ENCODE results near the gene HSPA1B.
"Not testable (repeated sequence)": the region's sequence is repeated elsewhere in the genome, so short reads cannot be mapped to it uniquely, and the experiment has no call there.

HSPA1B gene

DNA sequence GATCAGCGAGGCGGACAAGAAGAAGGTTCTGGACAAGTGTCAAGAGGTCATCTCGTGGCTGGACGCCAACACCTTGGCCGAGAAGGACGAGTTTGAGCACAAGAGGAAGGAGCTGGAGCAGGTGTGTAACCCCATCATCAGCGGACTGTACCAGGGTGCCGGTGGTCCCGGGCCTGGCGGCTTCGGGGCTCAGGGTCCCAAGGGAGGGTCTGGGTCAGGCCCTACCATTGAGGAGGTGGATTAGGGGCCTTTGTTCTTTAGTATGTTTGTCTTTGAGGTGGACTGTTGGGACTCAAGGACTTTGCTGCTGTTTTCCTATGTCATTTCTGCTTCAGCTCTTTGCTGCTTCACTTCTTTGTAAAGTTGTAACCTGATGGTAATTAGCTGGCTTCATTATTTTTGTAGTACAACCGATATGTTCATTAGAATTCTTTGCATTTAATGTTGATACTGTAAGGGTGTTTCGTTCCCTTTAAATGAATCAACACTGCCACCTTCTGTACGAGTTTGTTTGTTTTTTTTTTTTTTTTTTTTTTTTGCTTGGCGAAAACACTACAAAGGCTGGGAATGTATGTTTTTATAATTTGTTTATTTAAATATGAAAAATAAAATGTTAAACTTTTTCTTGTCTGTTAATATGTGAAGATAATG lies 2.2 kb downstream of the HSPA1B start:
- peak; percentile 14 to 53 for DNase-seq

DNA sequence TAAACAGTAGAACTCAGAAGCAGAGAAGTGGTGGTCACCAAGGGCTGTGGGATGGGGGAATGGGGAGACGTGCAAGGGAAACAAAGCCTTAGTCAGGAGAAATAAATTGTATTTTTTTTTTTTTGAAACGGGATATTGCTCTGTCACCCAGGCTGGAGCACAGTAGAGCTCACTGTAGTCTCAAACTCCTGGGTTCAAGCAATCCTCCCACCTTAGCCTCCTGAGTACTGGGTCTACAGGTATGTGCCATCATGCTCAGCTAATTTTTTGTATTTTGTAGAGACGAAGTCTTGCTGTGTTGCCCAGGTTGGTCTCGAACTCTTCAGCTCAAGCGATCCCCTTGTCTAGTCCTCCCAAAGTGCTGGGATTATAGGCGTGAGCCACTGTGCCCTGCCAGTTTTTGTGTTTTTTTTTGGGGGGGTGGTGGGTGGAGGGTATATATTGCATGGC lies 3.4 kb downstream of the HSPA1B start:
- no peak for DNase-seq

DNA sequence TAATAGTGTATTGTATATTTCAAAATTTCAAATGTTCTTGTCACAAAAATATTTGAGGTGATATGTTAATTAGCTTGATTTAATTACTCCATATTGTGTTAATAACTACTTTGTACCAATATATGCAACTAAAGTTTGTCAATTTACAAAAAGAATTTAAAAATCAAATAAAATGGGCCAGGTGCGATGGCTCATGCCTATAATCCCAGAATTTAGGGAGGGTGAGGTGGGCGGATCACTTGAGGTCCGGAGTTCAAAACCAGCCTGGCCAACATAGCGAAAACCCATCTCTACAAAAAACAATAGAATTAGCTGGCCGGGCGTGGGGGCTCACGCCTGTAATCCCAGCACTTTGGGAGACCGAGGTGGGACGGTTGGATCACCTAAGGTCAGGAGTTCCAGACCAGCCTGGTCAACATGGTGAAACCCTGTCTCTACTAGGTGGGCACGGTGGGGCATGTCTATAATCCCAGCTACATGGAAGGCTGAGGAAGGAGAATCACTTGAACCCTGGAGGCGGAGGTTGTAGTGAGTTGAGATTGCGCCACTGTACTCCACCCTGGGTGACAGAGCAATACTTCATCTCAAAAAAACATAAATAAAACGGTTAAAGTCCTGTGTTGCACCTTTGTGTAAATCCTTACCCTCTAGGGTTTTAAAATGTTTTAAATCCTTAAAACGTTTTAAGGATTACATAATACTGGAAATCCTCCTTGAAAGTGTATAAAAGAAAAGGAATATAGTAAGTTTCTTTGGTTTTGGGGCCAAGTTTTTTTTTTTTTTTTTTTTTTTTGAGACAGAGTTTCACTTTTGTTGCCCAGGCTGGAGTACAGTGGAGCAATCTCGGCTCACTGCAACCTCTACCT lies 4.0 kb downstream of the HSPA1B start:
- DNase-seq, result no peak

DNA sequence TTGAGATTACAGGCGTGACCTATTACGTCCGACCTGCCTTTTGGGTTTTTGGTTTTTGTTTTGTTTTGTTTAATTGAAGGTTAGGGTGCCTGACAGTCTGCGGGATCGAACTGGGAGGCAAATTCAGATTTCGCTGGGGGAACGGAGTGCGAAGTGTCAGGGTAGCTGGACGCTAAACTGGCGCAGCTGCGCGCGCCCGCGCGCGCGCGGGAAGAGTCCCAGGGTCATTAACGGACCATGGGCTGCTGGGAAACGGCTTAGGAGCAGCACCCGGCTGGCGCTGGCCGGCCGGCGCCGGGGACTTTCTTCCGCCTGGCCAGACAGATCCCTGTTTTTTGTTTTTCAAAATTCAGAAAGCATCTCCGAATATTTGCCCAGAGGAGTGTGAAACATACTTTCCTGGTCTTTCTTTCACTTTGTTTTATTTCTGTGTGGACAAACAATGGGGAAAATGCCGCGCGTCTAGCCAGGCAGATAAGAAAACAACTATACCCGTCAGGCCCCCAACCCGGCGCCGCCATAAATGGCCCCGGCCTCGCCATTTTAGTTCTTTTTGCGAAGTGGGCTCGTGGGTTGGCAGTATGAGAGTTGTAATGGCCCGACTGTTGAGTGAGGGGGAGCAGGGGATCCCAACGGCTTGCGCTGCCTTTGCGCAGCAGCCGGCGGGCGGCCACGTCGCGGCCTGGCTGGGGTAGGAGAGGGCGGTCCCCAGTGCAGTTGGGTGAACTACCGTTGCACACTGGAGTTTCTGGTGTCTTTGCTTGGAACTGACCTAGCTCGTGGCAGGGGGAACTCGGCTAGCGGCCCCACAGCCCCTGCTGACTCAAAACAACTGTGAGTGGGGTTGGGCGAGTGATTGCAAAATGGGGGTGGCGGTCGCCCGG lies 7.1 kb downstream of the HSPA1B start:
- peak; percentile 85 to 90 for DNase-seq

DNA sequence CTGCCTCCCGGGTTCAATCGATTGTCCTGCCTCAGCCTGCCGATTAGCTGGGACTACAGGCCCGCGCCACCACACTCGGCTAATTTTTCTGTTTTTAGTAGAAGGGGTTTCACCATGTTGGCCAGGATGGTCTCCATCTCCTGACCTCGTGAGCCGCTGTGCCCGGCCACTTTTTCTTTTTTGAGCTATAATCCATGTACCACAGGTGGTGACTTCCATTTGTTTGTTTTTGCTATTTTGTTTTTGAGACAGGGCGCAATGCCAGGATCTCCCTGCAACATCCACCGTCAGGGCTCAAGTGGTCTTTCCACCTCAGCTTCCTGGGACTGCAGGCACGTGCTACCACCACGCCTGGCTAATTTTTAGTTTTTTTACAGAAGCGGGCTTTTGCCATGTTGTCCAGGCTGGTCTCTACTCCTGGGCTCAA lies 8.5 kb downstream of the HSPA1B start:
- no peak for DNase-seq

DNA sequence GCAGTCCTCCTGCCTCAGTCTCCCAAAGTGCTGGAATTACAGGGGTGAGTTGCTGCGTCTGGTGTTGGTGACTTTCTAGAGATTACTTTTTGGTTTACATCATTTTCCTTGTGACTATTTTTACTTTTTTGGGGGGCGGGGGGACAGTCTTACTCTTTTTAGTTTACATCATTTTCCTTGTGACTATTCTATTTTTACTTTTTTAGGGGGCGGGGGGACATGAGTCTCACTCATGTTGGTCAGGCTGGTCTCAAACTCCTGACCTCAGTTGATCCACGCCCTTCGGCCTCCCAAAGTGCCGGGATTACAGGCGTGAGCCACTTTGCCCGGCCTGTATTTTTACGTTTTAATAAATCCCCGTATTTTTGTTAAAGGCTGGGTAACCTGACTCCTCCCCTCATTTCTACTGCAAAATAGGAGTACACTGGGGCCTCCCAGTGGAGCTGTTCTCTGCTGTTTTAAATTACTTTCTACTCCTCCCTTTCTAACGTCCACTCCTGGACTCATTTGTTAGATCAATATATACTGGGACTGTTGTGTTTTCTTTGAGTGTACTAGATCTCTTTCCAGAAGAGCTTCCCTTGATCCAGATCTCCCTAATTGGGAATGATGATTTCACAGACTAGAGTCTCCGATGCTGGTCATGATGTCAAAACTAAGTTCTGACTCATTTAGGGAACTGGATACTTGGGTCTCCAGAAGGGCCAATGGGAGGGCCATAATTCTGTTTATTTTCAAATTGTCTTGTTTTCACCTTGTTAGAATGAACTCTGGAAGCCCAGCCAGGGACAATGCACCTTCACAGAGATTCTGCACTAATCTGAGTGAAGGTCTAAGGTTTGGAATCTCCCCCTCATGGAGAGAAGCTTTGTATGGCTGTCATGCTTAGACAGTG lies 9.2 kb downstream of the HSPA1B start:
- DNase-seq, result no peak

DNA sequence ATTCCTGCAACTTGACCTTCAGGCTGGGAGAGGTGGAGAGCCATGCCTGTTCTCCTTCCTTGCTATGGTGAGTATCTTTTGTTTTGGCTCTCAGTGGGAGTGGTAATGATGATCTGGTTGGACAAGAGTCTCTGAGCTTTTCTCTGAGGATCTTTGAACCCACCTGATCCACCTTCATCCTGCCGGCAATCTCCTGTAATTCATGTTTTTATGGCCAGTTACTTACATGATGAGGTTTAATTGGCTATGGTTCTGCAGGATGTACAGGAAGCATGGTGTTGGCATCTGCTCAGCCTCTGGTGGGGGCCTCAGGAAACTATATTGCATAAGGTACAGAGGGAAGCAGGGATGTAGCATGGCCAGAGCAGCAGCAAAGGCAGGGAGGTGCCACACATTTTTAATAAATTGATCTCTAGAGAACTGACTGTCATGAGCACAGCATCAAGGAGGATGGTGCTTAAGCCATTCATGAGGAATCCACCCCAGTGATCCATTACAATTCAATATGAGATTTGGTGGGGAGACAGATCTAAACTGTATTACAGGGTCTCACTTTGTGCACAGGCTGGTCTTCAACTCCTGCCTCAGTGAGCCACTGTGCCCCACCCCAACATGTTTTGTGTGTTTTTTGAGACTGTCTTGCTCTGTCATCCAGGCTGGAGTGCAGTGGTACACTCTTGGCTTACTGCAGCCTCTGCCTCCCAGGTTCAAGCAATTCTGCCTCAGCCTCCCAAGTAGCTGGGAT lies 10.0 kb downstream of the HSPA1B start:
- DNase-seq, result no peak

DNA sequence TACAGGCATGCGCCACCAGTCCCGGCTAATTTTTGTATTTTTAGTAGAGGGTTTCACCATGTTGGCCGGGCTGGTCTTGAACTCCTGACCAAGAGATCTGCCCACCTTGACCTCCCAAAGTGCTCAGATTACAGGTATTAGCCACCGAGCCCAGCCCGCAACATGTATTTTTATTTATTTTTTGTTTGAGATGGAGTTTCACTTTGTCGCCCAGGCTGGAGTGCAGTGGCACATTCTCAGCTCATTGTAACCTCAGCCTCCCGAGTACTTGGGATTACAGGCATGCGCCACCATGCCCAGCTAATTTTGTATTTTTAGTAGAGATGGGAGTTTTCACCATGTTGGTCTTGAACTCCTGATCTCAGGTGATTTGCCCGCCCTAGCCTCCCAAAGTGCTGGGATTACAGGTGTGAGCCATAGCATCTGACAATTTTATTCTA lies 10.6 kb downstream of the HSPA1B start:
- not testable (repeated sequence) for DNase-seq

DNA sequence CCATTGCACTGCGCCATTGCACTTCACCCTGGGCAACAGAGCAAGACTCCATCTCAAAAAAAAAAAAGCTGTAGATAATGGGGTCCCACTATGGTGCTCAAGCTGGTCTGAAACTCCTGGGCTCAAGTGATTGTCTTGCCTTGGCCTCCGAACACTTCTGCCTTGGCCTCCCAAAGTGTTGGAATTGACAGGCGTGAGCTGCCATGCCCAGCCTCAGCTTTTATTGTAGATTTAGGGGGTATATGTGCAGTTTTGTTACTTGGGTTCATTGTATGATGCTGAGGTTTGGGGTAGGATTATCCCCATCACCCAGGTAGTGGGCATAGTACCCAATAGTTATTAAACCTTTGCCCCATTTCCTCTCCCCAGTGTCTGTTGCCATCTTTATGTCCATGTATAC lies 11.4 kb downstream of the HSPA1B start:
- no peak for DNase-seq

DNA sequence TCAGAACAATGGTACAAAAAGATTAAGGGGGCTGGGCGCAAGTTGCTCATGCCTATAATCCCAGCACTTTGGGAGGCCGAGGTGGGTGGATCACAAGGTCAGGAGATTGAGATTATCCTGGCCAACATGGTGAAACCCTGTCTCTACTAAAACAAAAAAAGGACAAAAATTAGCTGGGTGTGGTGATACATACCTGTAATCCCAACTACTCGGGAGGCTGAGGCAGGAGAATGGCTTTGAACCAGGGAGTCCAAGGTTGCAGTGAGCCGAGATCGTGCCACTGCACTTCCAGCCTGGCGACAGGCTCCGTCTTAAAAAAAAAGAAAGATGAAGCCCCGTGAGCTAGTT lies 12.2 kb downstream of the HSPA1B start:
- DNase-seq, result not testable (repeated sequence)

DNA sequence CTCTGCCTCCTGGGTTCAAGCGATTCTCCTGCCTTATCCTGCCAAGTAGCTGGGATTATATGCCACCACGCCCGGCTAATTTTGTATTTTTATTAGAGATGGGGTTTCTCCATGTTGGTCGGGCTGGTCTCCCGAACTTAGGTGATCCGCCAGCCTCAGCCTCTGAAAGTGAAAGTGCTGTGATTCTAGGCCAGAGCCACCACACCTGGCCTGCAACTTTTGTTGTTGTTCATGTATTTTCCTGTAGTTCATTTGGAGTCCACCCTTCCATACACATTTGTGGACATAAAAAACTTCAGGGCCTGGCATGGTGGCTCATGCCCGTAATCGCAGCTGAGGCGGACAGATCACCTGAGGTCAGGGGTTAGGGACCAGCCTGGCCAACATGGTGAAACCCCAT lies 14.5 kb downstream of the HSPA1B start:
- no peak for DNase-seq

DNA sequence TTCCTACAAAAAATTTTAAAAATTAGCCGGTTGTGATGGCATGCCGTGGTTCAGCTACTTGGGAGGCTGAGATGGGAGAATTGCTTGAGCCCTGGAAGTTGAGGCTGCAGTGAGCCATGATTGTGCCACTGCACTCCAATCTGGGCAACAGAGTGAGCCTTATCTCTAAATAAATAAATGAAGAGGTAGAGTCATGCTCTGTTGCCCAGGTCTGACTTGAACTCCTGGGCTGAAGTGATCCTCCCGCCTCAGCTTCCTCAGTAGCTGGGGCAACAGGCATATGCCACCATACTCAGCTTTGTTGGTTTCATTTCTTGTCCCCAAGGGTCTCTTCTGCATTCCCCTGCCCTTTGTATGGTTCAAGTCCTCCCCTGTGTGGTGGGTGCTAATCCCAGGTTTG lies 17.0 kb downstream of the HSPA1B start:
- no peak for DNase-seq

DNA sequence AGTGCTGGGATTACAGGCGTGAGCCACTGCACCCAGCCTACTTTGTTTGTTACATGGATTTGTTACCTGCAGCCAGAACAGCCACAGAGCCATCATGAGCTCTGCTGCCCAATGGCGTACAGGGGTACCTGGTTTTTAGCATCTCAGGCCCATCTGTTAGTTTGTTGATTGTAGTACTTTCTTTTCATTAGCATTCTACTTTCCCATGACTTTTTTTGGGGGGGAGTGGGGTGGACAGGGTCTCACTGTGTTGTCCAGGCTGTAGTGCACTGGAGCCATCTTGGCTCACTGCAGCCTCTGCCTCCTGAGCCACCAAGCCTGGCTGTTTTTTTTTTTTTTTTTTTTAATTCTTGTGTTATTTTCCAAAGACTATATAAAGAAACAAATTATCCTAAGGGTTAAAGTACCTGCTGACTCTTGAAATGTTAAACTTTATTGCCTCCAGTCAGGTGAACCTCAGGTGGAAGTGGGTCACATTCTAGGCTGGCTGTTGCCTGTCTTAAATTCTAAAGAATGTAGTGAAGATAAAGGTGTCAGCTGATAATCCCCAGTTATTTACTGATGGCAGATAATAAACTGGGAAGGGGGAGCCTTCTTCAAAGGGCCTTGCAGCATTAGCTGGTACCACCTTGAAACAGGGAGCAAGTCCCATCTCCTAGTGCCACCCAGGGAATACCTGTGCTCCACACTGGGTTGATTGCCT lies 19.9 kb downstream of the HSPA1B start:
- no peak for DNase-seq

DNA sequence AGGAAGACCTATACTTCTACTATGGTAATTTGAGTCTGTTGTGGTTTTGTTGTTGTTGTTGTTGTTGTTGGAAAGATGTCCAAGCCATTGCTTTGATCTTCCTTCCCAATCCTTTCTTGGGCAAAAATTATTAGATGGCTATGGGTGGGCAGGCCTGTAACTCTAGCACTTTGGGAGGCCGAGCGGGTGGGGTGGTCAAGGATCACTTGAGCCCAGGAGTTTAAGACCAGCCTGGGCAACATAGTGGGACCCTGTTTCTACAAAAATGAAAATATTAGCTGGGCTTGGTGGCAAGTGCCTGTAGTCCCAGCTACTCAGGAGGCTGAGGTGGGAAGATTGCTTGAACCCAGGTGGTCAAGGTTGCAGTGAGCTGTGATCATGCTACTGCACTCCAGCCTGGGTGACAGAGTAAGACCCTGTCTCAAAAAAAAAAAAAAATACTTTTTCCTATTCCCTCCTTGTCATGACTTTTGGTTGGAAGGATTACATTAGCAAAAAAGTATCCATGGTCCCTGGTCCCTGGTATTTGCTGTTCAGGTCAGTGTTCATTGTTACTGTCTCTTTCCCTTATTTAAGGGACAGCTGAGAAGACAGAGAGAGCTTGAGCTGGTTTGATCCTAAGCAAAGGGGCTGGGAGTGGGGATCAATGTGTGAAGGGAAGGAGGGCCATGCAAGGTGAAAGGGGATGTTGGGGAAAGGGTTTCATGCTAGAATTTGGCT lies 23.4 kb downstream of the HSPA1B start:
- no peak for DNase-seq

DNA sequence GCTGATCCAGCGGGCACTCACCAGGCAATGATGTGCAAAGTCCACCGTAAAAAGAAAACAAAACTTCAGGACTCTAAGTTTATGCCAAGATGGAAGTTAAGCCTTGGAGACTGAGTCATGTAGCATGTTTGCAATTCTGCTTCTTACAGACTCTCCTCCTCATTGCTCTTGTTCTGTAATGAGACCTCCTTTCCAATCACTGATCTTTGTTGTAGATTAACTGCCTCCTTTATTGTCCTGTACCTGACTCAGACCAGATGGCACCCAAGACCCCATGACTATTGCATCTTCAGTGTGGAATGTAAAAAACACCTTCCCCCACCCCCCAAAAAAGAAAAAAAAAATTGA lies 23.9 kb downstream of the HSPA1B start:
- DNase-seq, result no peak

DNA sequence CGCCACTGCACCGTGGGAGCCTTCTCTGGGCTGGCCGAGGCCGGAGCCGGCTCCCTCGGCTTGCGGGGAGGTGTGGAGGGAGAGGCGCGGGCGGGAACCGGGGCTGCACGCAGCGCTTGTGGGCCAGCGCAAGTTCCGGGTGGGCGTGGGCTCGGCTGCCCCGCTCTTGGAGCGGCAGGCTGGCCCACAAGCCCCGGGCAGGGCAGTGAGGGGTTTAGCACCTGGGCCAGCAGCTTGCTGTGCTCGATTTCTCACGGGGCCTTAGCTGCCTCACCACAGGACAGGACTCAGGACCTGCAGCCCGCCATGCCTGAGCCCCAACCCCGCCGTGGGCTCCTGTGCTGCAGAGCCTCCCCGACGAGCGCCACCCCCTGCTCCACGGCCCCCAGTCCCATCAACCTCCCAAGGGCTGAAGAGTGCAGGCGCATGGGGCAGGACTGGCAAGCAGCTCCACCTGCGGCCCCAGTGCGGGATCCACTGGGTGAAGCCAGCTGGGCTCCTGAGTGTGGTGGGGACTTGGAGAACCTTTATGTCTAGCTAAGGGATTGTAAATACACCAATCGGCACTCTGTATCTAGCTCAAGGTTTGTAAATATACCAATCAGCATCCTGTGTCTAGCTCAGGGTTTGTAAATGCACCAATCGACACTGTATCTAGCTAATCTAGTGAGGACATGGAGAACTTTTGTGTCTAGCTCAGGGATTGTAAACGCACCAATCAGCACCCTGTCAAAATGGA lies 24.6 kb downstream of the HSPA1B start:
- DNase-seq, result not testable (repeated sequence)

DNA sequence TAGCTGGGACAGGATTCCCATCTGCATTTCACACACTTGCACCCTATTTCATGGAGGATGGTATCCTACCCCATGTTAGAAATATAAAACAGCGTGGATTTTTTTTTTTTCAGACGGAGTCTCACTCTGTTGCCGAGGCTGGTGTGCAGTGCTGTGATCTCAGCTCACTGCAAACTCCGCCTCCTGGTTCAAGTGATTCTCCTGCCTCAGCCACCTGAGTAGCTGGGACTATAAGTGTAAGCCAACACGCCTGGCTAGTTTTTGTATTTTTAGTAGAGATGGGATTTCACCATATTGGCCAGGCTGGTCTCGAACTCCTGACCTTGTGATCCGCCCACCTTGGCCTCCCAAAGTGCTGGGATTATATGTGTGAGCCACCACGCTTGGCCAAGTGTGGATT lies 30.2 kb downstream of the HSPA1B start:
- not testable (repeated sequence) for DNase-seq

DNA sequence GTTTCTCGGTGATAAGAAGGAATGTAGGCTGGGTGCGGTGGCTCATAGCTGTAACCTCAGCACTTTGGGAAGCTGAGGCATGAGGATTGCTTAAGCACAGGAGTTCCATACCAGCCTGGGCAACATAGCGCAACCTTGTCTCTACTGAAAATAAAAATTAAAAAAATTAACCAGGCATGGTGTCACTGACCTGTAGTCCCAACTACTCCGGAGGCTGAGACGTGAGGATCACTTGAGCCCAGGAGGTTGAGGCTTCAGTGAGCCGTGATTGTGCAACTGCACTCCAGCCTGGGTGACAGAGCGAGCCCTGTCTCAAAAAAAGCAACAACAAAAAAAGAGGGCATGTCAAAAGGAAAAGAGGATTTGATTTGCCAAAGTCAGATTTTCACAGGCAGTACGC lies 31.2 kb downstream of the HSPA1B start:
- DNase-seq, result no peak

DNA sequence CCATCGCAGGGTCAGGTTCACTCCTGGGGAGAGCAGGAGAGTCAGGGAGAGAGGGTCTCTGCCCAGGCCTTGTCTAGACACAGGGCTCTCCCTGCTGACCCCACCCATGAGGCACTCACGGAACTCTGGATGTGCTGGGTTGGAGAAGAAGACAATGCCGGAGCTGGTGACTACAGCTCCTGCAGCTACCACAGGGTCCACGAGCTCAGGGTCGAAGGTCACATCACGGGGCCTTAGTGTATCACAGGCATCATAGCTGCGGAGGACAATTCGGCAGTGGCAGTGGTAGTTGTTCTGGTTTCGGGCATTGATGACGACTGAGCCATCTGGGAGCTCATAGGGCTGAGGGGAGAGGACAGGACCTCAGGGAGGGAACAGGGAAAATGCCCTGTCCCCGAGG lies 32.4 kb downstream of the HSPA1B start:
- DNase-seq, result no peak

DNA sequence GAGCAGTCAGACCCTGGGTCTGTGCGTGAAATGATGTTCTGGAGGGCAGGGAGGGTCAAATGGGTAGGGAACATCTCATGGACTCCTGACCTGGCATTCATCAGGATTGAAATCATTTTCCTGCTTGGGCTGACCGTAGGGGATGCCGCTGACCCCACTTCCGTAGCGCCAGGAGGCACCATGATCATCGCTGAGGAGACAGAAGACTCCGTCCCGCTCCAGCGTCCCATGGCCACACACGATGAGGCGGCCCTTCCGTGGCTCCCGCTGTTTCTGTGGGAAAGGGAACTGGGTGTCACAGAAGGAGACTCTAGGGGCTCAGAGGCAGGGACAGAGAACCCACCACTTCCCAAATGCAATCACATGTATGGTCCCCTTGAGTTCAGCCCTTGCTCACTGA lies 32.8 kb downstream of the HSPA1B start:
- no peak for DNase-seq
